GM23248 (cell line): ENCODE measurements around the gene B3GALNT1.

Experiments
- EZH2 ChIP-seq: fragments of 200-600 bp; sonication (generic); IDR thresholded peaks from 2 replicates; pipeline ENCODE4 v1.6.1; 2018; ENCODE audit warnings: antibody characterized with exemption, mild to moderate bottlenecking; ENCODE audit not compliant: insufficient read depth, poor library complexity, severe bottlenecking
- EZH2phosphoT487 ChIP-seq: fragments of 200-600 bp; sonication (generic); IDR thresholded peaks from 2 replicates; pipeline ENCODE4 v1.6.1; 2018; ENCODE audit warnings: antibody characterized with exemption, moderate library complexity, mild to moderate bottlenecking, low read depth; ENCODE audit not compliant: insufficient read depth

GRCh38 chr3:161096771-161097367 lies 8.3 kb downstream of the B3GALNT1 start:
- no peak for TF ChIP-seq EZH2phosphoT487
- TF ChIP-seq EZH2, result no peak
